Daoy (cell line): ENCODE measurements around the gene PRKG2. TPM values are rescaled to one million over a fixed set of nuclear protein-coding genes. Genes with fewer than 3 reads are reported as not detected.

Experiments used
- DNase-seq: peaks from one replicate; pipeline ENCODE4 v3.0.0-alpha.2; 2015; ENCODE audit warnings: low read depth
- total RNA-seq: library from RNA; depleted of rRNA; stranded (reverse); fragments of >200 nt; shearing (Covaris generic); gene quantifications from 2 replicates; pipeline ENCODE4 v1.2.3, GENCODE V29; 2014

PRKG2 gene
- total RNA-seq, 1 experiment from 2014 or later, result 0.63 TPM

- DNase-seq, result peak; percentile 11
Measured at GRCh38 chr4:81153714-81154323, 61.2 kb downstream of the PRKG2 start.

GRCh38 chr4:81152839-81153713 is 61.9 kb downstream of the PRKG2 start:
- DNase-seq, result no peak

- DNase-seq, result no peak
Measured at GRCh38 chr4:81149976-81150375, 65.0 kb downstream of the PRKG2 start.

- no peak for DNase-seq
Measured at GRCh38 chr4:81148576-81148975, 66.4 kb downstream of the PRKG2 start.

GRCh38 chr4:81146466-81146865 is 68.6 kb downstream of the PRKG2 start:
- DNase-seq, result no peak

GRCh38 chr4:81143183-81143582 is 71.8 kb downstream of the PRKG2 start:
- no peak for DNase-seq

GRCh38 chr4:81142744-81143143 is 72.3 kb downstream of the PRKG2 start:
- peak; percentile 20 for DNase-seq

GRCh38 chr4:81137894-81138293 is 77.1 kb downstream of the PRKG2 start:
- no peak for DNase-seq

GRCh38 chr4:81137446-81137845 is 77.6 kb downstream of the PRKG2 start:
- no peak for DNase-seq

GRCh38 chr4:81136161-81136905 is 78.7 kb downstream of the PRKG2 start:
- DNase-seq, result peak; percentile 11

GRCh38 chr4:81135501-81135900 is 79.5 kb downstream of the PRKG2 start:
- DNase-seq, result no peak

- no peak for DNase-seq
Measured at GRCh38 chr4:81131563-81131962, 83.5 kb downstream of the PRKG2 start.

GRCh38 chr4:81131066-81131465 is 84.0 kb downstream of the PRKG2 start:
- DNase-seq, result no peak

- no peak for DNase-seq
Measured at GRCh38 chr4:81130569-81130968, 84.5 kb downstream of the PRKG2 start.

- DNase-seq, result no peak
Measured at GRCh38 chr4:81120055-81120454, 95.0 kb downstream of the PRKG2 start.

- no peak for DNase-seq
Measured at GRCh38 chr4:81118086-81118485, 96.9 kb downstream of the PRKG2 start.

GRCh38 chr4:81116566-81116965 is 98.5 kb downstream of the PRKG2 start:
- no peak for DNase-seq

GRCh38 chr4:81113024-81113423 is 102.0 kb downstream of the PRKG2 start:
- no peak for DNase-seq

GRCh38 chr4:81109356-81109755 is 105.7 kb downstream of the PRKG2 start:
- no peak for DNase-seq

- no peak for DNase-seq
Measured at GRCh38 chr4:81106150-81106549, 108.9 kb downstream of the PRKG2 start.

GRCh38 chr4:81102107-81102506 is 112.9 kb downstream of the PRKG2 start:
- DNase-seq, result no peak

GRCh38 chr4:81096566-81096965 is 118.5 kb downstream of the PRKG2 start:
- DNase-seq, result no peak

GRCh38 chr4:81095389-81095788 is 119.6 kb downstream of the PRKG2 start:
- no peak for DNase-seq
